HepG2 (cell line): ENCODE data around the gene EVI5. TPM values are rescaled to one million over a fixed set of nuclear protein-coding genes. Genes with fewer than 3 reads are reported as not detected.

Experiments
- ATM ChIP-seq: fragments of 450-650 bp; IDR thresholded peaks from 2 replicates; pipeline ENCODE4 v1.7.1; 2017; ENCODE audit warnings: mild to moderate bottlenecking, borderline replicate concordance
- FOSL1 ChIP-seq: sonication (generic); formaldehyde crosslinking; IDR thresholded peaks from 2 replicates; pipeline ENCODE4 v1.9.0; 2021; ENCODE audit warnings: missing genetic modification reagents, borderline replicate concordance
- GPBP1L1 ChIP-seq: sonication (generic); formaldehyde crosslinking; IDR thresholded peaks from 2 replicates; pipeline ENCODE4 v1.5.0; 2020; ENCODE audit warnings: mild to moderate bottlenecking, missing genetic modification reagents
- NCOR1 ChIP-seq: fragments of 200-600 bp; sonication (generic); IDR thresholded peaks from 2 replicates; pipeline ENCODE4 v1.7.0; 2017; ENCODE audit warnings: antibody characterized with exemption, low read length, borderline replicate concordance
- NFE2L2 ChIP-seq: fragments of 150-350 bp; IDR thresholded peaks from 2 replicates; pipeline ENCODE4 v1.6.1; 2014; ENCODE audit warnings: low read length
- PREB ChIP-seq: sonication (generic); formaldehyde crosslinking; IDR thresholded peaks from 2 replicates; pipeline ENCODE4 v1.4.0; 2020; ENCODE audit warnings: missing genetic modification reagents
- REPIN1 ChIP-seq: sonication (generic); formaldehyde crosslinking; IDR thresholded peaks from 2 replicates; pipeline ENCODE4 v1.8.0; 2022; ENCODE audit warnings: missing genetic modification reagents, low read depth, mild to moderate bottlenecking, borderline replicate concordance
- REST ChIP-seq, 2 experiments: IDR thresholded peaks; 2 replicates each; pipeline ENCODE4 v1.6.1; 2011 to 2012; ENCODE audit warnings: low read length in 2 of 2, borderline replicate concordance in 1 of 2, low read depth in 1 of 2, mild to moderate bottlenecking in 1 of 2, moderate library complexity in 1 of 2
- SMAD9 ChIP-seq: sonication (generic); formaldehyde crosslinking; IDR thresholded peaks from 2 replicates; pipeline ENCODE4 v1.5.1; 2020; ENCODE audit warnings: mild to moderate bottlenecking, missing genetic modification reagents
- ZFP36 ChIP-seq: fragments of 150-350 bp; IDR thresholded peaks from 2 replicates; pipeline ENCODE4 v1.6.1; 2018; ENCODE audit warnings: borderline replicate concordance, low read length, low read depth; ENCODE audit not compliant: partially characterized antibody
- ZFP41 ChIP-seq: sonication (generic); formaldehyde crosslinking; IDR thresholded peaks from 2 replicates; pipeline ENCODE4 v1.4.0; 2020; ENCODE audit warnings: mild to moderate bottlenecking, missing genetic modification reagents, borderline replicate concordance
- ZIK1 ChIP-seq: sonication (generic); formaldehyde crosslinking; IDR thresholded peaks from 2 replicates; pipeline ENCODE4 v1.5.0; 2020; ENCODE audit warnings: mild to moderate bottlenecking, low read depth, missing genetic modification reagents, borderline replicate concordance
- ZNF572 ChIP-seq: sonication (generic); formaldehyde crosslinking; IDR thresholded peaks from 2 replicates; pipeline ENCODE4 v1.5.1; 2020; ENCODE audit warnings: mild to moderate bottlenecking, missing genetic modification reagents
- ZNF891 ChIP-seq: sonication (generic); formaldehyde crosslinking; IDR thresholded peaks from 2 replicates; pipeline ENCODE4 v1.5.0; 2020; ENCODE audit warnings: mild to moderate bottlenecking, missing genetic modification reagents
- polyA plus RNA-seq, 8 experiments: library from polyadenylated mRNA; depleted of rRNA in 3 of 8; stranded (reverse) in 7 of 8; unstranded in 1 of 8; fragments of >200 nt; fragmentation: Illumina TruSeq in 4 of 8; extraction: Trizol in 4 of 8; gene quantifications; 2 replicates each; pipeline versions ENCODE4 v1.2.1 to v1.2.3, GENCODE V29; 2011 to 2016; ENCODE audit warnings: low read depth in 4 of 8, missing spikeins in 1 of 8, mixed read lengths in 1 of 8; ENCODE audit not compliant: insufficient read depth in 1 of 8
- total RNA-seq, 5 experiments: library from RNA; depleted of rRNA; stranded (reverse); fragments of >200 nt; fragmentation: Illumina TruSeq; extraction: Trizol; gene quantifications; 2 replicates each; pipeline ENCODE4 v1.2.3, GENCODE V29; 2016; ENCODE audit warnings: low read depth in 1 of 5
- TF ChIP-seq, protein P1 (sequence below): sonication (generic); formaldehyde crosslinking; IDR thresholded peaks from 2 replicates; pipeline ENCODE4 v1.5.0; 2020; ENCODE audit warnings: mild to moderate bottlenecking, missing genetic modification reagents
- TF ChIP-seq, protein P2 (sequence below): sonication (generic); formaldehyde crosslinking; IDR thresholded peaks from 2 replicates; pipeline ENCODE4 v1.9.0; 2021; ENCODE audit warnings: missing genetic modification reagents, borderline replicate concordance

Gene EVI5
- total and polyA plus RNA-seq, 2 of the 13 experiments (the other 11 are each of a cell fraction or from before 2014, with no cell fraction given) = 4.0 to 12.6 TPM

GRCh38 chr1:92485381-92486250 lies 299.3 kb downstream of the EVI5 start (continued):
- TF ChIP-seq ZIK1 = 0 out of 2 replicates have a peak, but pooled peaks have one; percentile 46
- TF ChIP-seq NCOR1 = no peak
- no peak for TF ChIP-seq REPIN1 (CRISPR knock-in tag)
- no peak for TF ChIP-seq NFE2L2
- TF ChIP-seq ZFP36 = no peak
- no peak for TF ChIP-seq ZNF891 (CRISPR knock-in tag)
- no peak for TF ChIP-seq PREB (CRISPR knock-in tag)
- TF ChIP-seq, protein P1, sequence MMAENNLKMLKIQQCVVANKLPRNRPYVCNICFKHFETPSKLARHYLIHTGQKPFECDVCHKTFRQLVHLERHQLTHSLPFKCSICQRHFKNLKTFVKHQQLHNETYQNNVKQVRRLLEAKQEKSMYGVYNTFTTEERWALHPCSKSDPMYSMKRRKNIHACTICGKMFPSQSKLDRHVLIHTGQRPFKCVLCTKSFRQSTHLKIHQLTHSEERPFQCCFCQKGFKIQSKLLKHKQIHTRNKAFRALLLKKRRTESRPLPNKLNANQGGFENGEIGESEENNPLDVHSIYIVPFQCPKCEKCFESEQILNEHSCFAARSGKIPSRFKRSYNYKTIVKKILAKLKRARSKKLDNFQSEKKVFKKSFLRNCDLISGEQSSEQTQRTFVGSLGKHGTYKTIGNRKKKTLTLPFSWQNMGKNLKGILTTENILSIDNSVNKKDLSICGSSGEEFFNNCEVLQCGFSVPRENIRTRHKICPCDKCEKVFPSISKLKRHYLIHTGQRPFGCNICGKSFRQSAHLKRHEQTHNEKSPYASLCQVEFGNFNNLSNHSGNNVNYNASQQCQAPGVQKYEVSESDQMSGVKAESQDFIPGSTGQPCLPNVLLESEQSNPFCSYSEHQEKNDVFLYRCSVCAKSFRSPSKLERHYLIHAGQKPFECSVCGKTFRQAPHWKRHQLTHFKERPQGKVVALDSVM (CRISPR knock-in tag) = peak; percentile 45; the same call in 1 of the 2 replicates
- TF ChIP-seq, protein P2, sequence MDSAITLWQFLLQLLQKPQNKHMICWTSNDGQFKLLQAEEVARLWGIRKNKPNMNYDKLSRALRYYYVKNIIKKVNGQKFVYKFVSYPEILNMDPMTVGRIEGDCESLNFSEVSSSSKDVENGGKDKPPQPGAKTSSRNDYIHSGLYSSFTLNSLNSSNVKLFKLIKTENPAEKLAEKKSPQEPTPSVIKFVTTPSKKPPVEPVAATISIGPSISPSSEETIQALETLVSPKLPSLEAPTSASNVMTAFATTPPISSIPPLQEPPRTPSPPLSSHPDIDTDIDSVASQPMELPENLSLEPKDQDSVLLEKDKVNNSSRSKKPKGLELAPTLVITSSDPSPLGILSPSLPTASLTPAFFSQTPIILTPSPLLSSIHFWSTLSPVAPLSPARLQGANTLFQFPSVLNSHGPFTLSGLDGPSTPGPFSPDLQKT (CRISPR knock-in tag) = no peak
- TF ChIP-seq ATM = no peak
- TF ChIP-seq GPBP1L1 = no peak
- no peak for TF ChIP-seq ZFP41 (CRISPR knock-in tag)
- no peak for TF ChIP-seq FOSL1 (CRISPR knock-in tag)
- no peak for TF ChIP-seq SMAD9 (CRISPR knock-in tag)
- no peak for TF ChIP-seq ZNF572
- TF ChIP-seq REST (IDR thresholded peaks at IDR 0.05; ENCODE audit: borderline replicate concordance in 1 of 2, low read depth in 1 of 2, low read length in 2 of 2) = no peak
